ENCODE data around the gene SCMH1. TPM values are rescaled to one million over a fixed set of nuclear protein-coding genes. Genes with fewer than 3 reads are reported as not detected.

Gene SCMH1
- total RNA-seq, 1 donor from 2014 or later, result 9.7 TPM

- peak; percentile 36 to 57 for DNase-seq (ENCODE audit: low read depth in 2 of 2)
These were observed 234.9 kb downstream of the SCMH1 start for GRCh38 chr1:41006942-41007865.

GRCh38 chr1:41005876-41006275, 236.2 kb downstream of the SCMH1 start:
- DNase-seq (ENCODE audit: low read depth in 2 of 2), result peak in 1 of 2 donors; percentile 52

GRCh38 chr1:41003640-41004220, 238.4 kb downstream of the SCMH1 start:
- peak; percentile 96 to 98 for DNase-seq (ENCODE audit: low read depth in 2 of 2)

GRCh38 chr1:41003127-41003639, 238.9 kb downstream of the SCMH1 start:
- DNase-seq (ENCODE audit: low read depth in 2 of 2), result no peak

- DNase-seq (ENCODE audit: low read depth in 2 of 2), result no peak
These were observed 243.4 kb downstream of the SCMH1 start for GRCh38 chr1:40998668-40999067.

- no peak for DNase-seq (ENCODE audit: low read depth in 2 of 2)
These were observed 245.0 kb downstream of the SCMH1 start for GRCh38 chr1:40997096-40997495.

GRCh38 chr1:40989066-40989465, 253.0 kb downstream of the SCMH1 start:
- DNase-seq (ENCODE audit: low read depth in 2 of 2), result no peak

GRCh38 chr1:40988280-40988679, 253.8 kb downstream of the SCMH1 start:
- no peak for DNase-seq (ENCODE audit: low read depth in 2 of 2)

- no peak for DNase-seq (ENCODE audit: low read depth in 2 of 2)
These were observed 254.4 kb downstream of the SCMH1 start for GRCh38 chr1:40987439-40988276.

- no peak for DNase-seq (ENCODE audit: low read depth in 2 of 2)
These were observed 255.2 kb downstream of the SCMH1 start for GRCh38 chr1:40986956-40987355.

- no peak for DNase-seq (ENCODE audit: low read depth in 2 of 2)
These were observed 255.8 kb downstream of the SCMH1 start for GRCh38 chr1:40986328-40986783.

- DNase-seq (ENCODE audit: low read depth in 2 of 2), result no peak
These were observed 256.2 kb downstream of the SCMH1 start for GRCh38 chr1:40985875-40986274.

- peak in 1 of 2 donors; percentile 20 for DNase-seq (ENCODE audit: low read depth in 2 of 2)
These were observed 256.9 kb downstream of the SCMH1 start for GRCh38 chr1:40985161-40985560.

GRCh38 chr1:40984531-40984930, 257.6 kb downstream of the SCMH1 start:
- no peak for DNase-seq (ENCODE audit: low read depth in 2 of 2)

- DNase-seq (ENCODE audit: low read depth in 2 of 2), result peak; percentile 39 to 82
These were observed 258.0 kb downstream of the SCMH1 start for GRCh38 chr1:40984066-40984465.

GRCh38 chr1:40983286-40983685, 258.8 kb downstream of the SCMH1 start:
- DNase-seq (ENCODE audit: low read depth in 2 of 2), result no peak

GRCh38 chr1:40982721-40983120, 259.4 kb downstream of the SCMH1 start:
- no peak for DNase-seq (ENCODE audit: low read depth in 2 of 2)

- no peak for DNase-seq (ENCODE audit: low read depth in 2 of 2)
These were observed 260.2 kb downstream of the SCMH1 start for GRCh38 chr1:40981691-40982448.

GRCh38 chr1:40980453-40981121, 261.5 kb downstream of the SCMH1 start:
- peak; percentile 38 to 48 for DNase-seq (ENCODE audit: low read depth in 2 of 2)

GRCh38 chr1:40980068-40980452, 262.0 kb downstream of the SCMH1 start:
- no peak for DNase-seq (ENCODE audit: low read depth in 2 of 2)

All from lung microvascular endothelial cell (primary cell).